HepG2 (cell line): Measurements from ENCODE around the gene DENND4C. TPM values are rescaled to one million over a fixed set of nuclear protein-coding genes. Genes with fewer than 3 reads are reported as not detected.
A peak's percentile ranks its signal among the peaks of the same experiment; 100 is the strongest.

Source experiments
- CHCHD3 ChIP-seq: sonication (generic); formaldehyde crosslinking; IDR thresholded peaks from 2 replicates; pipeline ENCODE4 v1.8.0; 2022; ENCODE audit warnings: mild to moderate bottlenecking, missing genetic modification reagents, moderate library complexity
- DMTF1 ChIP-seq: sonication (generic); formaldehyde crosslinking; IDR thresholded peaks from 2 replicates; pipeline ENCODE4 v1.4.0; 2020; ENCODE audit warnings: mild to moderate bottlenecking, missing genetic modification reagents
- E2F5 ChIP-seq: sonication (generic); formaldehyde crosslinking; conservative IDR thresholded peaks from 2 replicates; pipeline ENCODE4 v1.4.0; 2020; ENCODE audit warnings: missing genetic modification reagents
- FLYWCH1 ChIP-seq: sonication (generic); formaldehyde crosslinking; IDR thresholded peaks from 2 replicates; pipeline ENCODE4 v1.8.1; 2023; ENCODE audit warnings: mild to moderate bottlenecking, missing genetic modification reagents
- ISX ChIP-seq: sonication (generic); formaldehyde crosslinking; conservative IDR thresholded peaks from 2 replicates; pipeline ENCODE4 v1.5.0; 2020; ENCODE audit warnings: missing genetic modification reagents
- KAT7 ChIP-seq: IDR thresholded peaks from 2 replicates; pipeline ENCODE4 v1.6.1; 2018; ENCODE audit warnings: borderline replicate concordance, missing compliant biosample characterization
- MED13 ChIP-seq: sonication (generic); formaldehyde crosslinking; IDR thresholded peaks from 2 replicates; pipeline ENCODE4 v1.5.0; 2020; ENCODE audit warnings: missing genetic modification reagents
- PBX3 ChIP-seq: sonication (generic); formaldehyde crosslinking; IDR thresholded peaks from 2 replicates; pipeline ENCODE4 v1.8.1; 2023; ENCODE audit warnings: missing genetic modification reagents, inconsistent platforms, borderline replicate concordance
- RNF219 ChIP-seq: sonication (generic); formaldehyde crosslinking; IDR thresholded peaks from 2 replicates; pipeline ENCODE4 v1.5.0; 2020; ENCODE audit warnings: mild to moderate bottlenecking, missing genetic modification reagents
- SCMH1 ChIP-seq: sonication (generic); formaldehyde crosslinking; IDR thresholded peaks from 2 replicates; pipeline ENCODE4 v1.9.0; 2021; ENCODE audit warnings: missing genetic modification reagents, mild to moderate bottlenecking, borderline replicate concordance
- SMC3 ChIP-seq: IDR thresholded peaks from 2 replicates; pipeline ENCODE4 v1.6.1; 2011; ENCODE audit warnings: low read length, improper control_type of control experiment
- TBX2 ChIP-seq: sonication (generic); formaldehyde crosslinking; IDR thresholded peaks from 2 replicates; pipeline ENCODE4 v1.5.0; 2020; ENCODE audit warnings: missing genetic modification reagents, mild to moderate bottlenecking, borderline replicate concordance
- TEAD3 ChIP-seq: optimal IDR thresholded peaks from 2 replicates; pipeline ENCODE3; 2016; ENCODE audit warnings: borderline replicate concordance
- ZBTB42 ChIP-seq: sonication (generic); formaldehyde crosslinking; IDR thresholded peaks from 2 replicates; pipeline ENCODE4 v1.5.0; 2020; ENCODE audit warnings: mild to moderate bottlenecking, missing genetic modification reagents
- ZC3H13 ChIP-seq: sonication (generic); formaldehyde crosslinking; IDR thresholded peaks from 2 replicates; pipeline ENCODE4 v1.8.1; 2023; ENCODE audit warnings: mild to moderate bottlenecking, missing genetic modification reagents, moderate library complexity
- ZKSCAN5 ChIP-seq: sonication (generic); formaldehyde crosslinking; IDR thresholded peaks from 2 replicates; pipeline ENCODE4 v1.5.1; 2020; ENCODE audit warnings: mild to moderate bottlenecking, missing genetic modification reagents
- ZNF337 ChIP-seq: sonication (generic); formaldehyde crosslinking; IDR thresholded peaks from 2 replicates; pipeline ENCODE4 v1.5.1; 2020; ENCODE audit warnings: missing genetic modification reagents, low read depth, mild to moderate bottlenecking, borderline replicate concordance
- ZNF557 ChIP-seq: sonication (generic); formaldehyde crosslinking; IDR thresholded peaks from 2 replicates; pipeline ENCODE4 v1.4.0; 2020; ENCODE audit warnings: missing genetic modification reagents
- ZNF577 ChIP-seq: sonication (generic); formaldehyde crosslinking; IDR thresholded peaks from 2 replicates; pipeline ENCODE4 v1.4.0; 2020; ENCODE audit warnings: mild to moderate bottlenecking, low read depth, missing genetic modification reagents, borderline replicate concordance
- ZNF740 ChIP-seq: sonication (generic); formaldehyde crosslinking; IDR thresholded peaks from 2 replicates; pipeline ENCODE4 v1.4.0; 2020; ENCODE audit warnings: missing genetic modification reagents
- ZNF788 ChIP-seq: sonication (generic); formaldehyde crosslinking; IDR thresholded peaks from 2 replicates; pipeline ENCODE4 v1.5.0; 2020; ENCODE audit warnings: mild to moderate bottlenecking, missing genetic modification reagents, borderline replicate concordance
- ZNF800 ChIP-seq: sonication (generic); formaldehyde crosslinking; IDR thresholded peaks from 2 replicates; pipeline ENCODE4 v1.4.0; 2020; ENCODE audit warnings: missing genetic modification reagents
- polyA plus RNA-seq, 8 experiments: library from polyadenylated mRNA; depleted of rRNA in 3 of 8; stranded (reverse) in 7 of 8; unstranded in 1 of 8; fragments of >200 nt; fragmentation: Illumina TruSeq in 4 of 8; extraction: Trizol in 4 of 8; gene quantifications; 2 replicates each; pipeline versions ENCODE4 v1.2.1 to v1.2.3, GENCODE V29; 2011 to 2016; ENCODE audit warnings: low read depth in 4 of 8, missing spikeins in 1 of 8, mixed read lengths in 1 of 8; ENCODE audit not compliant: insufficient read depth in 1 of 8
- total RNA-seq, 5 experiments: library from RNA; depleted of rRNA; stranded (reverse); fragments of >200 nt; fragmentation: Illumina TruSeq; extraction: Trizol; gene quantifications; 2 replicates each; pipeline ENCODE4 v1.2.3, GENCODE V29; 2016; ENCODE audit warnings: low read depth in 1 of 5

Gene DENND4C
- total and polyA plus RNA-seq, 2 of the 13 experiments (the other 11 are each of a cell fraction or from before 2014, with no cell fraction given): 19.1 to 27.2 TPM

- TF ChIP-seq RNF219 (CRISPR knock-in tag) (no peak), KAT7 (CRISPR knock-in tag) (peak; percentile 85; the same call in 1 of the 2 replicates), ZC3H13 (CRISPR knock-in tag) (0 out of 2 replicates have a peak, but pooled peaks have one; percentile 2), SCMH1 (CRISPR knock-in tag) (no peak), ZNF337 (CRISPR knock-in tag) (no peak), PBX3 (CRISPR knock-in tag) (0 out of 2 replicates have a peak, but pooled peaks have one; percentile 12), E2F5 (CRISPR knock-in tag) (no peak), SMC3 (no peak), TEAD3 (CRISPR knock-in tag) (no peak), TBX2 (CRISPR knock-in tag) (no peak), ZBTB42 (CRISPR knock-in tag) (0 out of 2 replicates have a peak, but pooled peaks have one; percentile 28), ZNF557 (CRISPR knock-in tag) (0 out of 2 replicates have a peak, but pooled peaks have one; percentile 6), ZNF740 (no peak), ISX (CRISPR knock-in tag) (no peak), ZNF800 (CRISPR knock-in tag) (0 out of 2 replicates have a peak, but pooled peaks have one; percentile 28), CHCHD3 (CRISPR knock-in tag) (no peak), MED13 (CRISPR knock-in tag) (no peak; the same call in 1 of the 2 replicates), ZKSCAN5 (CRISPR knock-in tag) (no peak), FLYWCH1 (CRISPR knock-in tag) (0 out of 2 replicates have a peak, but pooled peaks have one; percentile 29), DMTF1 (CRISPR knock-in tag) (no peak), ZNF577 (CRISPR knock-in tag) (no peak), ZNF788 (no peak)
These were observed 149.2 kb downstream of the DENND4C start (continued) for GRCh38 chr9:19379697-19380046.
